Activated CD8-positive, alpha-beta memory T cell treated with anti-CD3 and anti-CD28 coated beads, Interleukin-2, amount 50 U/mL, for 48 hours (primary cell): Measurements from ENCODE around the gene PCDH20.
"Not testable (repeated sequence)": the region's sequence is repeated elsewhere in the genome, so short reads cannot be mapped to it uniquely, and the experiment has no call there.

ENCODE experiments used
- DNase-seq: peaks from one replicate; pipeline ENCODE4 v3.0.0-alpha.2; 2020

PCDH20 gene, protein sequence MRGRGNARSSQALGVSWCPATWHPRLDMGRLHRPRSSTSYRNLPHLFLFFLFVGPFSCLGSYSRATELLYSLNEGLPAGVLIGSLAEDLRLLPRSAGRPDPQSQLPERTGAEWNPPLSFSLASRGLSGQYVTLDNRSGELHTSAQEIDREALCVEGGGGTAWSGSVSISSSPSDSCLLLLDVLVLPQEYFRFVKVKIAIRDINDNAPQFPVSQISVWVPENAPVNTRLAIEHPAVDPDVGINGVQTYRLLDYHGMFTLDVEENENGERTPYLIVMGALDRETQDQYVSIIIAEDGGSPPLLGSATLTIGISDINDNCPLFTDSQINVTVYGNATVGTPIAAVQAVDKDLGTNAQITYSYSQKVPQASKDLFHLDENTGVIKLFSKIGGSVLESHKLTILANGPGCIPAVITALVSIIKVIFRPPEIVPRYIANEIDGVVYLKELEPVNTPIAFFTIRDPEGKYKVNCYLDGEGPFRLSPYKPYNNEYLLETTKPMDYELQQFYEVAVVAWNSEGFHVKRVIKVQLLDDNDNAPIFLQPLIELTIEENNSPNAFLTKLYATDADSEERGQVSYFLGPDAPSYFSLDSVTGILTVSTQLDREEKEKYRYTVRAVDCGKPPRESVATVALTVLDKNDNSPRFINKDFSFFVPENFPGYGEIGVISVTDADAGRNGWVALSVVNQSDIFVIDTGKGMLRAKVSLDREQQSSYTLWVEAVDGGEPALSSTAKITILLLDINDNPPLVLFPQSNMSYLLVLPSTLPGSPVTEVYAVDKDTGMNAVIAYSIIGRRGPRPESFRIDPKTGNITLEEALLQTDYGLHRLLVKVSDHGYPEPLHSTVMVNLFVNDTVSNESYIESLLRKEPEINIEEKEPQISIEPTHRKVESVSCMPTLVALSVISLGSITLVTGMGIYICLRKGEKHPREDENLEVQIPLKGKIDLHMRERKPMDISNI

DNA sequence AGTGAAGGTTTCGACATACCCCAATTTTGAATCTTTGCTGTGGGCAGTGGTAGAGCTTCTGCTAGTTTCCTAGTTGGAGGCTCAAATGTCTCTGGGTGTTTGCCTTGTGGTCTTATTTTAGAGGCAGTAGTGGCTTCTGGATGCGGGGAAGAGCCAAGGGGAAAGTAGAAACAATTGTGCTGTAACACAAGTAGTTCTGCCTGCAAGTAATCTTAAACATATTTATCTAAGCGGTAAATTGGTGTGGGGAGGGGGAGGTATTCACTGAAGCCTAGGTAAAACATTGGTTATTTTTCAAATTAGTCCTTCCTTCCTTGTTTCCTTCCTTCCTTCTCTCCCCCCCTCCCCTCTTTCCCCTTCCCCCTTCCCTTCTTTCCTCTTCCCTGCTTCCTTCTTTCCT, at the start of gene PCDH20:
Gene PCDH20 (minus strand): TSS at position 101 of the 400 bp plus-strand sequence. CDS start 691 bp downstream, outside the sequence.
- no peak for DNase-seq

DNA sequence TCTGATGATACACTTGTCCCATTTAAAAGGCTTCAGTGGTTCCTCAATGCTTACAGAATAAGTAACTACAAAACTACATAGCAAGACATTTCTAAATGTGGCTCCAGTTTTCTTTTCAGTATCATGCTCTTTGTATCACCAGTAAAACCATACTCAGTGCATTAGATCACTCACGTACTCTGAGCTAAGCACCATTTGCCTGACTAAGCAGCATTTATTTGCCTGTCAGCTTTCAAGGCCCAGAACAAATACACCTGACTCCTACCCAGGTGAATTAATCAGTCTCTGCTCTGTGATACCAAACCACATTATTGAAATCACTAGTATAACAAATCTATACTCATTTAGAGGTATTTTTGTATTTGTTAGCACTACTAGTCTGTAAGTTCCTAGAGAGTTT, 47.4 kb upstream of the PCDH20 start:
- DNase-seq, result no peak

DNA sequence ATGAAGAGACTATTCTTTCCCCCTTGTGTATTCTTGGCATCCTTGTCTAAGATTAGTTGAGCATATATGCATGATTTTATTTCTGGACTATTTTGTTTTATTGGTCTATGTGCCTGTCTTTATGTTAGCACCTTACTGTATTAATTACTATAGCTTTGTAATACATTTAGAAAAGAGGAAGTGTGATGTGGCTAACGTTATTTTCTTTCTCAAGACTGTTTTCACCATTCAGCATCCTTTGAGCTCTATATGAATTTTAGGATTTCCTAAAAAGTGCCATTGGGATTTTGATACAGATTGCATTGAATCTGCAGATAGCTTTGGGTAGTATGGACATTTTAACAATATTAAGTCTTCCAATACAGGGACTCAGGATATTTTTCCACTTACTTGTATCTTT, 37.5 kb upstream of the PCDH20 start:
- no peak for DNase-seq

DNA sequence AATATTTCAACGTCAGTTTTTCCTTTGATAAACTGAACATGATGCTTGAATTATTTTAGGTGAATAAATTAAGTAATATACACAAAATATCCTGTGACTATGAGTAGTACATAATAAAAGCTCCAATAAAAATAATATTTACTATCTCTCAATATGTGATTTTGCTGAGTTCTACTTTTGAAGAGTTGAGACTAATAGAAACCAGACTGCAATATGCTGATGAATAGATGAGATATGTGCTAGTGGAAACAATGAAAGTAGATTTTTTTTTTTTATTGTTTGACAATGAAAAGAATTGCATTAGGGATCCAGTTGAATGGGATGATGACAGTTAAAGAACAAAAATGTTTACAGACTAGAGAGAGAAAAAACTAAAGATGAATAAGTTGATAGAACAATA, 16.4 kb upstream of the PCDH20 start:
- no peak for DNase-seq

DNA sequence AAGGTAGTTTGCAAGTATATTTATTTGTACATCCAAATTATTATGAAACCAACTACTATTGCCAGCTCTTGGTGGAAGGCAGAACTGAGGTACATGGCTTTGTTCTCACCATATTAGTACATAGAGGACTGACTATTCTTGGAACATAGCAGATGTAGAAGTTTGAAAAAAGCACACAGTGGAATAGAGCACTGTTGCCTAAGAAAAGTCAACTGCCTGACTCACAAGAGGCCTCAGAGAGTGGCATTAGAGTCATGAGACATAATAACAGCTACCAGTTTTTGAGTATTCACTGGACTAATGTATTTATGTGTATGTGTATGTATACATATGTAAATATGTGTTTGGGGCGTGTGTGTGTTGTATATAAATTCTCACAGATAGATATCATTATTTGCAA, 8.3 kb upstream of the PCDH20 start:
- no peak for DNase-seq

DNA sequence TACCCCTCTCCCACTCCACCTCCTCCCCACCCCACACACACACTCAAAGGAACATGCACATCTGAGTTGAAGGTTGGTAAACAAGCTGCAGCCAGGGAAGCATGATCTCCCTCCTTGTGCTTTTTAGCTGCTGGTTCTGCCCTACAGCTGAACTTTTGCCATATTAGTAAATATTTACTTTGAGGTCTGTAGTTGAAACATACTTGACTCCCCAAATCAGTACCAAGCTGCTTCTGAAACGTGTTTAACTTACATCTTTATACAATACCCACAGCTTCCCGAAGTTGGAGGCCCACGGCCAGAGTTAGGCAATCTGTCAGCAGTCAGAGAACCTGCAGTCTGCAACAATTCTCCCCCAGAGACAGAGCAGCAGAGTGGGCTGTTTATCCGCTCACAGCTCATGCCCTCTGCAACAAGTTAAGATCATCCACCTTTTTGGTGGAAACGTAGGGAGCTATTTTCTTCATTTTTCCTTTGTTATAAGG, 1.5 kb upstream of the PCDH20 start:
- DNase-seq, result no peak

DNA sequence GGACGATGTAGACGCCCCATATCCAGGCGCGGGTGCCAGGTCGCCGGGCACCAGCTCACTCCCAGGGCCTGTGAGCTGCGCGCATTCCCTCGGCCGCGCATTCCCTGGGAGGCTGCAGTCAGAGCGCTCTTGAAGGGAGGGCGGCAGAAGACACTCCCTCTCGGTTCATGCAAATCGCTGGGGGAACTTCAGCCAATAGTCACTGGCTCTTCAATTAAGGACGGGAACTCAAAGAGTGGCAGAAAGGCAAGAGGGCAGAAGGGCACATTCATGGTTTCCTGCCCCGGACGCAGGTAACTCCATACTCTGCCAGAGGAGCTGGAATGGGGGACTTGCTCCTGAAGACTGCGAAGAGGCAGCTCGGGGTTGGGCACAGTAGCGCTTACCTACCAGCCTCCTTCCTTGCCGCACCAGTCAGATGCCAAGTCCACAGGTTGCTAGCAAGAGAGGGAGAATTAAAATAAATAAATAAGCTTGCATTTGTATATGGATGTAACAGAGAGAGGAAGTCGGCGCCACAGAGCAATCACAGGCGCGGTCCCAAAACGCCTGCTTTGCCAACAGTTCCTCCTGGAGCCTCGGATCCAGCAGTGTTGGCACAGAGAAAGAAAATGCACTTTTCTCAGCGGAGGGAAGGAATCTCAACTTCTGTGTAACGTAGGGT, 459 bp downstream of the PCDH20 start:
- DNase-seq, result no peak

DNA sequence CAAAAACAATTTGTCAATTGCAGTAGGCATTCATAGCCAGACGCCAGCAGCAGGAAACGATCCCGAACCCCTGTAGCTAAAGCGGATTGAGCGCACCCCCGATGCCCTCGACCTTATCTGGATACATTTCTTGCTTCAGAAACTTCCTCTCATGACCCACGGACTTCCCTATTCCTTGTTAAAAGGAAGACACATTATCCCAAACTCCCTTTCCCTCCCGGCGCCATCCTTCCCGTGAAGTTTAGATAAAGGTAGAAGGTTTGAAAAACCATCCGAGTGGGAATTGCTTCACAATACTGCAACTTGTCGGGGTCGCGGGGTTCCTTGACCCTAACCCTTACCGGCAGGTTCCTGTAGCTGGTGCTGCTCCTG, 977 bp downstream of the PCDH20 start:
- no peak for DNase-seq

DNA sequence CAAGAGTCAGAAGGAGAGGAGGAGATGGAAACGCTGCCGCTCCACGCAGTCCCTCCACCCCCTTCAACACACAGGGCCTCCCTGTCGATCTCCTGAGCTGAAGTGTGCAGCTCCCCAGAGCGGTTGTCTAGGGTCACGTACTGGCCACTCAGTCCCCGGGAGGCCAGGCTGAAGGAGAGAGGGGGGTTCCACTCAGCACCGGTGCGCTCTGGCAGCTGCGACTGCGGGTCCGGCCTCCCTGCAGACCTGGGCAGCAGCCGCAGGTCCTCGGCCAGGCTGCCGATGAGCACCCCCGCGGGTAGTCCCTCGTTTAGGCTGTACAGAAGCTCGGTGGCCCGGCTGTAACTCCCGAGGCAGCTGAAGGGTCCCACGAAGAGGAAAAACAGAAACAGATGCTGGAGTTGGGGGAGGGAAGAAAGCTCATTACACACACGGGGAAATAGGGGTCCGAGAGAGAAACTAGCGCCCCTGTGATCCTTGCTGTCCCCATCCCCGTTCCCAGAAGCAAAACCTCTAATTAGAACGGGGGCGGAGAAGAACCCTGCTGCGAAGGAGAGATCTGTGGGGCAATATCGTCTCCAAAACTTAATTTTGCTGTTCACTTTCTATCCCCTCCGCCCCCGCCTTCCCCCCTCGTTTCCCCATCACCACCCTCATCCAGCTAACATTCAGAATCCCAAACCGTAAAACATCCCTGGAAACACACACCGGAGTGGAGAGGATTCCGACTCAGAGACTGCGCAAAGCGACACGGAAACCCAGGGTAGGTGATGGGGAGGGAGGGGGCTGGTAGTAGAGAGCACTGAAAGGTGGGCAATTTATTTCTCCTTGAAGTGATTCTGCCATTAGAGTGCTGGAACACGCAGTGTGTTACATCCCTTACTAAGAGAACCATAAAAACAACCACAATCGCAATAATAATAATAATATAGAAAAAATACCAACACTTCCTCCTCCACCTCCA, 1.8 kb downstream of the PCDH20 start:
- DNase-seq, result no peak

DNA sequence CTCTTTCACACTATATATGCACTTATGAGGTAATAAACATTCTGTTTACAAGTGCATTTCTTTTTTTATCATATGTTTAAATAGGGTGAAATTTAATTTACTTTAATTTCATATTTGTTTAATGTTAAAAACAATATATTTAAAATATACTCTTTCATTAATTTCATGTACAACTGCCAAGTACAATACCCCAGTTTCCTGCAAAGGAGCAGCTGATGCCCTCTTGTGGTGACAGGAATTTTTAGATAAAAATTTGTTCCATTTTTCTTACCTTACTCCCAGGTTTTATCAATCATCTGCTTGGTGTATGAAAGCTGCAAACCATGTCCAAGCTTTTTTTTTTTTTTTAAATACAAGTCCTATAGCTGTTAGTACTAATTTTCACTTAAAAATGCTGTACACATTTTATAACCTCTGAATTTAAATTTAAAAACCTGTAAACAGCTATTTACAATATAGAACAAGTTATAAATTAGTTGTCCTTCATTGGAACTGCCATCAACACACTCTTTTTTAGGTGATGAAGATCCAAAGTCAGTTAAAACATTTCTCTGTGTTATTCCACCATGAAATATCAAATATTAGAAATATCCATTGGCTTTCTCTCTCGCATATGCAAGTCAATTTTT, 4.9 kb downstream of the PCDH20 start:
- DNase-seq, result no peak

DNA sequence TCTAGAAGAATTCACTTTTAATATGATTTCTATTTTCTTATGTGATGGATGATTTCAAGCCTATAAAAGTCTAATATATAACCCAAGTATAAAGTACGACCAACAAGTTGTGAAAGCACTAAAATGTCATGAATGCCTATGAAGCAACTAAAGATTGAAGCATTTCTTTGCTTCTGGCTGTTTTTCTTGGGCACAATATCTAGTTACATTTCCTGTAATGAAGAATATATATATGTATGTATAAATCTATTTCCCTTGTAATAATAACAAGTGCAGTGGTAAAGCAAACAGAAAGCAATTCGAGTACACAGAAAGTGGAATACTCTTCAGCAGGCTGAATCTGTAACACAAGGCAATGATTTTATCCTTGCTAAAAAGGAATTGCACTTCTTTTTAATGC, 5.4 kb downstream of the PCDH20 start:
- DNase-seq, result no peak

DNA sequence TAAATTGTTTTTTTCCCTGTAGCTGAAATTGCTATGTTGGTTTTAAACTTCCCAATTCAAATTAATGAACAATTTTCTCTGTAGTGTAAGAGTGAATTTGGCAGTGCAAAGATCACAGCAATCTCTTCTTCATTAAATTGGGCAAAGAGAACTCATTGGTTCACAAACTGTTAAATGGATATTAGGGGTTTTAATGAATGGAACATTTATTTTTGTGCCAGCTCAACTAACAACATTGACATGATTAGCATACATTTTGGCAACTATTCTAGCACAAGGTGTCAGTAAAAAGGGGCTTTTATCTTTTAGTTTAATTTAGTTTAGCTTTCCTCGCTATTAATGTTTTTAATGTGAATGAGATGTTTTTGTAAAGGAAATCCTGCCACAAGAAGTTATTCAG, 7.1 kb downstream of the PCDH20 start:
- no peak for DNase-seq

DNA sequence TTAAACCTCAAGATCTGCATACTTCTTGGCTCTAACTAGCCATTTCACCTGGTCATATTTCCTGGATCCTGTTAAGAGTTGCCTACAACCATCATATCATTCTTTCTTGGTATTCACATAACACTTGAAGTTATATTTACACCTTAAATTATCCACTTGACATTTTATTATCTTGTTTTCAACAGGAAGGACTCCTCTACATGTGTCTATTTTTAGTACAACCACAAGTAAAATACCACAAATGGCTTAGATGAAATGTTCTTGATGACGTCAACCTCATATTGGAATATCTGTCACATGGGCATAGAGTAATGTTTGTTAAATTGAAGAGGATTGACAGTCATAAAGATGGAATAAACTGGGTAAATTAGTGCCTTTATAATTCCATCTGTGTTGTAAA, 9.4 kb downstream of the PCDH20 start:
- no peak for DNase-seq

DNA sequence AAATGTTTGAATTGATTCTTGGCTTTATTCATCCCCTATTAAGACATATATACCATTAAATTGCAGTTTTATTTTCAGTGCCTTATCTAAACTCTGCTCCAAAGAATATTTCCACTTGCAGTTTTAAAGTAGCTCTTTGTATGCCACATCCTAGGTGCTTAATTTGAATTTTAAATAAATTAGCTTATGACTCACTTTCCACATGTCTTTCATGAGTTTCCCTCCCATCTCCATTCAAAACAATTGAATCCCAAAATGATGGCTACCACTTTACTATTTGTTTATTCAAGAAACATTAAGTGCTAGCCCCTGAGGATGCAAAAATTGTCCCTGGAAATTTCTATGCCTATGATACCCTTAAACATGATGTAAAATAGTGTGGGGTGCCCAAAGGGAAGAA, 19.5 kb downstream of the PCDH20 start:
- DNase-seq, result no peak

DNA sequence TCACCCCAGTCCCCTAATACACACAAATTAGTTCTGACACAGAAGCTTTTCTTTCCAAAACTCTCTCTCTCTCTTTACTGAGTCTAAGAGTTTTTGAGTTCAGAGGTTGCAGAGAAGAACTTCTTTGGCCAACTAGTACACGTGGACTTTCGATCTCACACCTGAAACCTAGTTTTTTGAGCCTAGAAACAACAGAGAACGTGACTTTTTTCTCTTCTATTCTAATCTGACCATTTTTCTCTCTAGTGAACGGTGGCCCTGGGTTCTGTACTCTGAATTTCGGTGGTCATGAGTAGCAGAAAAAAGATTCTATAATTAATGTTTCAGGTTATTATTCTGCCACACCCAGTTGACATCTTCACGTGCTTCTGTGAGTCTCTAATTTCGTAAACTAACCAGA, 24.2 kb downstream of the PCDH20 start:
- no peak for DNase-seq

DNA sequence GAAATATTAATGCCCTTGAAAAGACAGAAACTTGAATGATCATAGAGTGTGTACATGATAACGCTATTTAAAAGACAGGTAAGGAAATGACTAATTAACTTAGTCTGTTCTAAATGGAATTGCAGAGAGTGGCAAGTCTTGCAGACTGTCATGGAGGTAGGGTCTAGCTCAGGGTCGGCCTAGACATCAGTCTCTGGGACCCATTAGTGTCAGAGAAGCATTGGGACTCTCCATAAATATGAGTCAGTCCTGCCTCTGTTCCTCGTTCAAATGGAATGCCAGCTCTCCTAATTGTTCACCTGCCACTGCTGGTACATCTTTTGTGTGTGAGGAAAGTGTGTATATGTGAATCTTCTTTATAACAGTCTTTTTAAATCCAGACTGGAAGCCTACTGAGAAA, 28.0 kb downstream of the PCDH20 start:
- no peak for DNase-seq

DNA sequence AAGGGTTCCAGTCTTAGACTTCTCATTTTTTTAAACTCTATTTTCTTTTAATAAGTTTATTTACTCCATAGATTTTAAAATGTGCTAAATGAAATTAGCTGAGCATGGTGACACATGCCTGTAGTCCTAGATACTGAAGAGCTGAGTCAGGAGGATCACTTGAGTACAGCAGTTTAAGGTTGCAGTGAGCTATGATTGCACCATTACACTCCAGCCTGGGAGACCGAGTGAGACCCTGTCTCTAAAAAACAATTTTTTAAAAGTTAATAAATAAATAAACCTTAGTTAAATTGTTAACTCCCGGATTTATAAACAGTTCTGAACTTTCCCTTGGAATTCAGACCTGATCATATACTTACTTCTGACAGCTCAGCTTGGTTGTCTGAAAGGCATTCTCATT, 32.5 kb downstream of the PCDH20 start:
- no peak for DNase-seq

DNA sequence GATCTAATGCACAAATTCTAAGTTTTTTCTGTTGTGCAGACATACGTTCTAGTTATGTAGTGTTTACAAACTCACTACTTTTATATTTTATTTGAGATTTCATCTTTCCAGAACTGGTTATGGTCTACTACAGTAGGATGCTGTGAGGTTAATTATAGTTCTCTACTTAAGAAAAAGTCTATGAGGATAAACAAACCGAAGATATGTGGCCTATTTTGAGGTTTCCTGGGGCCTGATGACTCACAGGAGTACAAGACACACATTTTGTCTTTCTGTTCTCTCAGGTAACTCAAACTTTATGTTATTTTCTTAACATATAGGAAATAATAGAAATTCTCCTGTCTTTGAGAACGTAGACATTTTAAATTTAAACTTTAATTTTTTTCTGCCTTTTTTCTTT, 45.1 kb downstream of the PCDH20 start:
- DNase-seq, result no peak

DNA sequence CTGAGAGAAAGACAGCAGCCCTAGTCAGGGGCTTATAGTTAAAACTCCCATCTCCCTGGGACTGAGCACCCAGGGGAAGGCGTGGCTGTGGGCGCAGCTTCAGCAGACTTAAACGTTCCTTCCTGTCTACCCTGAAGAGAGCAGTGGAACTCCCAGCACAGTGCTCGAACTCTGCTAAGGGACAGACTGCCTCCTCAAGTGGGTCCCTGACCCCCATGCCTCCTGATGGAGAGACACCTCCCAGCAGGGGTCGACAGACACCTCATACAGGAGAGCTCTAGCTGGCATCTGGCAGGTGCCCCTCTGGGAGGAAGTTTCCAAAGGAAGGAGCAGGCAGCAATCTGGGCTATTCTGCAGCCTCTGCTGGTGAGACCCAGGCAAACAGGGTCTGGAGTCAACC, 51.0 kb downstream of the PCDH20 start:
- DNase-seq, result not testable (repeated sequence)

DNA sequence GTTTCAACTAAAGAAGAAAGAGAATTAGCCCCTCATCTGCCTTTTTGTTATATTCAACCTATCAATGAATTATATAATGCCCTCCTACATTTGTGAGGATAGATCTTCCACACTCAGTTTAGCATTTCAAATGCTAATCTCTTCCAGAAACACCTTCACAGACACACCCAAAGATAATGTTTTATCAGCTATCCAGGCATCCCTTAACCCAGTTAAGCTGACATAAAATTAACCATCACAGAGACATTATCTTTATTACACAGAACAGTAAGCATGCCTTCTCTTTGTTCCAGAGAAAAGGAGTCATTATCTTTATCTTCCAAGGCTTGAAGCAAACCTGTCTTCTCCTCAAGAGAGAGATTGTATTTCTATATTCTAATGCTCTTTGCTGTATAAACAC, 53.1 kb downstream of the PCDH20 start:
- DNase-seq, result no peak
